Measurements from ENCODE around the gene DGCR8. TPM values are rescaled to one million over a fixed set of nuclear protein-coding genes. Genes with fewer than 3 reads are reported as not detected.

Gene DGCR8
- total RNA-seq, 1 donor from 2014 or later = 18.0 TPM

DNA sequence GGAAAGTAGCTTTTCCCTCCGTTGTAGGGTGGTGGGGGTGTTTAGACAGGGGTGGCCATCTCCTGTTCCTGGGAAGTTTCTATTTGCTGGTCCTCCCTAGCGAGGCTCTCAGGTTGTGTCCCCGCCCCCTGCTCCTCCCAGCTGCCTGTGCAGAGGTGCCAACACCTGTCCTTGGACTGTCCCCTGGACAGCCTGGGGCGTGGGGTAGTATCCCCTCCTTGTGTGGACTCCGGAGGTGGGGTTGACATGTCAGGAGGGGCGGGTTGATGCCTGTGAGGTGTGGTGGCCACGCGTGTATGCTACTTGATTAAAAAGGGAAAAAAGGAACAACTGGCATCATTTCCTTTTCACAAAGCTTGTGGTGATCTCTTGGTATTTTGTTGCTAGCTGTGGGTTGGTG is 21.6 kb downstream of the DGCR8 start:
- TF ChIP-seq, protein P1, sequence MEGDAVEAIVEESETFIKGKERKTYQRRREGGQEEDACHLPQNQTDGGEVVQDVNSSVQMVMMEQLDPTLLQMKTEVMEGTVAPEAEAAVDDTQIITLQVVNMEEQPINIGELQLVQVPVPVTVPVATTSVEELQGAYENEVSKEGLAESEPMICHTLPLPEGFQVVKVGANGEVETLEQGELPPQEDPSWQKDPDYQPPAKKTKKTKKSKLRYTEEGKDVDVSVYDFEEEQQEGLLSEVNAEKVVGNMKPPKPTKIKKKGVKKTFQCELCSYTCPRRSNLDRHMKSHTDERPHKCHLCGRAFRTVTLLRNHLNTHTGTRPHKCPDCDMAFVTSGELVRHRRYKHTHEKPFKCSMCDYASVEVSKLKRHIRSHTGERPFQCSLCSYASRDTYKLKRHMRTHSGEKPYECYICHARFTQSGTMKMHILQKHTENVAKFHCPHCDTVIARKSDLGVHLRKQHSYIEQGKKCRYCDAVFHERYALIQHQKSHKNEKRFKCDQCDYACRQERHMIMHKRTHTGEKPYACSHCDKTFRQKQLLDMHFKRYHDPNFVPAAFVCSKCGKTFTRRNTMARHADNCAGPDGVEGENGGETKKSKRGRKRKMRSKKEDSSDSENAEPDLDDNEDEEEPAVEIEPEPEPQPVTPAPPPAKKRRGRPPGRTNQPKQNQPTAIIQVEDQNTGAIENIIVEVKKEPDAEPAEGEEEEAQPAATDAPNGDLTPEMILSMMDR (IDR thresholded peaks at IDR 0.05) = no peak
- Histone ChIP-seq H3K27me3 (no peaks in the 10 kb centered on the region), H3K4me1 (no peaks in the 10 kb centered on the region), H3K9me3 (no peaks in the 10 kb centered on the region), H3K36me3 (peaks cover 53 to 72% of the 10 kb centered on the region in 2 donors), H3K27ac (no peak overlapping the region), H3K4me3 (no peak overlapping the region)
- no peak for DNase-seq (ENCODE audit: low spot score in 2 of 2)
- intact Hi-C loops (cut with DNase I) = no loop called here

DNA sequence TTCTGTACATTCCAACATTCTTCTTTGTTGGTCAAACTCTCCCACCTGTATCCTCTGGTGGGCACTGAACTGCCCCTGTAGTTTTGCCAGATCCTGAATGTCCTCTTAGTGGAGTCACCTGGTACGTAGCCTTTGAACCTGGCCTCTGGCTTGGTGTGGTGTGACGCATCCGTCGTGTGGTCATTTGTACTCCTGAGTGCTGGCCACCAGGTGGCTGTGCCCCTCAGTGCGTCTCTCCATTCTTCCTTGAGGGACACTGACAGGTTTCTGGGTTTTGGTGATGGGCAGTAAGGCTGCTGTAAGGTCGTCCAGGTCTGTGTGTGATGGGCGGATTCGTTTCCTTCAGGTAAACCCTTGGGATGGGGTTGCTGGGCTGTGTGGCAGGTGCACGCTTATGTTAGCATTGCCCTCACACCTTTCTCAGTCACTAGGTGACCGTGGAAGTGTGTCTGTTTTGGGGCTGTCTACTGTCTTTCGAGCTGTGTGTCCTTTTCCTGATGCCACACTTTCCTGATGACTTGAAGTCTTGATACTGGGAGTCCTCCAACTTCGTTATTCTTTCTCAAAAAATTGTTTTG is 22.3 kb downstream of the DGCR8 start:
- intact Hi-C loops (cut with DNase I) = no loop called here
- Histone ChIP-seq H3K27ac (no peak overlapping the region), H3K27me3 (no peaks in the 10 kb centered on the region), H3K4me1 (no peaks in the 10 kb centered on the region), H3K4me3 (no peak overlapping the region), H3K36me3 (peaks cover 59 to 72% of the 10 kb centered on the region in 2 donors), H3K9me3 (no peaks in the 10 kb centered on the region)
- TF ChIP-seq, protein P1 (IDR thresholded peaks at IDR 0.05) = no peak
- no peak for DNase-seq (ENCODE audit: low spot score in 2 of 2)

DNA sequence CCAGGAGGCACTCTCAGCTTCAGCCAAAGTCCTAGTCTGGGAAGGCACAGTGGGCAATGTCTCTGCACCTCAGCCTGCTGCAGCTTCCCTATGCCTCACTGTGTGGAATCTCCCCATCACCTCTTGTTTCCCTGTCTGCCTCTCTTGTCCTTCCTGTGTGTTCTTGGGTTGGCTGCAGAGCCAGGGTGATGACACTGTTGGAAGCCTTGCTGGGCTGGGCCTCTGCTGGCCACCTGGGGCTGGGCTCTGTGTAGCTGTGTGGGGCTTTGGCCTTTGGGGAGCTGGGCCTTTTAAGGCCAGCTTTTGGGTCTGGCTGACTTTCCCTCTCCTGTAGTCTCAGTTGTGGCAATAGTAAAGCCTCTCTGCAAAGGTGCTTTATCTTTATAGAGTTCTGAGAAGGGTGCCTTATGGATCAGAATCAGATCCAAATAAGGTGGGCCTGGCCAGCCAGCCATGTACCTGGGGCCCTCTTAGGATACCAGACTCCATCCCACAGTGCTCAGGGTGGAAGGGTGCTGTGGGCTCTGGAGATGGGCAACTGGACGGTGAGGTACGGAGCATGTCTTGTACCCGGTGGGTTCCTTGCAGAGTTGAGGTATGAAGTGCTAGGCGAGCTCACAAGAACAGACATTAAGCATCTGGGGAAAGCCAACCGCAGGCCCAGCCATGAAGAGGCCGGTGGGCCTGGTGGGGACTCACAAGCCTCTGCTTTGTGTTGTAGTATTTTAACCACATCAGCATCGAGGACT is 25.6 kb downstream of the DGCR8 start:
- no peak for DNase-seq (ENCODE audit: low spot score in 2 of 2)
- TF ChIP-seq, protein P1 (IDR thresholded peaks at IDR 0.05) = no peak
- Histone ChIP-seq H3K36me3 (peaks cover 68 to 75% of the 10 kb centered on the region in 2 donors), H3K9me3 (no peaks in the 10 kb centered on the region), H3K27me3 (no peaks in the 10 kb centered on the region), H3K4me1 (no peaks in the 10 kb centered on the region), H3K4me3 (no peak overlapping the region), H3K27ac (no peak overlapping the region)
- intact Hi-C loops (cut with DNase I) = no loop called here

DNA sequence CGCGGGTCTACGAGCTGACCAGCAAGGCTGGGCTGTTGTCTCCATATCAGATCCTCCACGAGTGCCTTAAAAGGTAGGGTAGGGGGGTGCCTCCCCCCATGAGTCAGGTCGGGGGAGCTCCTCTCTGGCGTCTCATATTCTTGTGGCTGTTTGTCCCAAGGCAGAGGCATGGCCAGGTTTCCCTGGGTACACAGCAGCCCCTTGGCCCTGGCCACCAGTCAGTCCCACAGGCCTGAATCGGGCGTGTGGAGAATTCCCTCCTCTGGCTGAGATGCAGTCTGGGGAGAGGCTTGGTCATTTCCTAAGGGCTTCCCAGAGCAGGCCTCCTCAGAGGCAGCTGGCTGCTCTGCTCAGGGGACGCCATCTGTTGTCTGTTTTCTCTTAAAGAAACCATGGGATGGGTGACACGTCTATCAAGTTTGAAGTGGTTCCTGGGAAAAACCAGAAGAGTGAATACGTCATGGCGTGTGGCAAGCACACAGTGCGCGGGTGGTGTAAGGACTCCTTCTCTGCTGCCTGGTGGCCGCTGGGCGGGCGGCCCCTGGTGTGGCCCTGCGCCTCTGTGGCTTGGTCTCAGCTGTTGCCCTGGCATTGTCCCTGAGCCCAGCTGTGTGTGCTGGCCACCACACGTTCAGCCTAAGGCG is 26.3 kb downstream of the DGCR8 start:
- no peak for DNase-seq (ENCODE audit: low spot score in 2 of 2)
- Histone ChIP-seq H3K9me3 (no peaks in the 10 kb centered on the region), H3K27ac (no peak overlapping the region), H3K4me1 (no peaks in the 10 kb centered on the region), H3K36me3 (peaks cover 69 to 75% of the 10 kb centered on the region in 2 donors), H3K4me3 (no peak overlapping the region), H3K27me3 (no peaks in the 10 kb centered on the region)
- intact Hi-C loops (cut with DNase I) = no loop called here
- TF ChIP-seq, protein P1 (IDR thresholded peaks at IDR 0.05) = no peak

DNA sequence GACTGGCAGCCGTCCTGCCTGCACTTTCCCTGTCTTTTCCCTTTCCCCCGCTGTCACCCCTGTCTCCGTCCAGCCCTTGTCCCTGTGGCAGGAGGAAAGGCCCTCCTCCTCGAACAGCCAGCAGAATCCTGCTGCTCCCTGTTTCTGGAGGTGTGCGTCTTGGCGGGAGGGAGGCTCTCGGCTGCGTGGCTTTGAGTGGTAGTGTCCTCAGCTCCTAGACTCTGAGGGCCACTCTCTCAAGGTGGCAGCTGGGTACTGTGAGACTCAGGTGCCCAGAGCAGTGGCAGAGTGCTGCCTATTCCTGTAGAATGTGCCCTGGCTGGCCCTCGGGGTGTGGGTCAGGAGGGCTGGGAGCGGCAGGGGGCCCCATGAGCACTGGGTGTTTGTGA is 26.8 kb downstream of the DGCR8 start:
- Histone ChIP-seq H3K4me3 (no peak overlapping the region), H3K27ac (no peak overlapping the region), H3K9me3 (no peaks in the 10 kb centered on the region), H3K4me1 (no peaks in the 10 kb centered on the region), H3K36me3 (peaks cover 71 to 78% of the 10 kb centered on the region in 2 donors), H3K27me3 (no peaks in the 10 kb centered on the region)
- no peak for DNase-seq (ENCODE audit: low spot score in 2 of 2)
- intact Hi-C loops (cut with DNase I) = no loop called here
- TF ChIP-seq, protein P1 (IDR thresholded peaks at IDR 0.05) = no peak
